H9 (cell line): ENCODE measurements around the gene YIPF6. TPM values are rescaled to one million over a fixed set of nuclear protein-coding genes. Genes with fewer than 3 reads are reported as not detected.

Experiments
- DNase-seq: peaks from one replicate; pipeline ENCODE4 v3.0.0-alpha.2; 2017
- H2AFZ ChIP-seq: one replicate; pipeline ENCODE4 v1.6.1; 2013; ENCODE audit warnings: mild to moderate bottlenecking, low read length, control low read depth, moderate library complexity
- H2AK5ac ChIP-seq: 2 replicates; pipeline ENCODE4 v1.6.1; 2013; ENCODE audit warnings: low read length, control low read depth, mixed read lengths; ENCODE audit not compliant: insufficient read length
- H2BK120ac ChIP-seq: one replicate; pipeline ENCODE4 v1.6.1; 2013; ENCODE audit warnings: low read depth, mild to moderate bottlenecking, low read length, control low read depth, inconsistent platforms; ENCODE audit not compliant: poor library complexity, severe bottlenecking
- H2BK12ac ChIP-seq: 2 replicates; pipeline ENCODE4 v1.6.1; 2013; ENCODE audit warnings: low read length, control low read depth, mixed read lengths, low read depth; ENCODE audit not compliant: insufficient read length
- H2BK15ac ChIP-seq: 2 replicates; pipeline ENCODE4 v1.6.1; 2013; ENCODE audit warnings: low read depth, low read length, control low read depth
- H2BK20ac ChIP-seq: one replicate; pipeline ENCODE4 v1.6.1; 2013; ENCODE audit warnings: low read depth, mild to moderate bottlenecking, low read length, control low read depth, inconsistent platforms; ENCODE audit not compliant: poor library complexity, severe bottlenecking
- H2BK5ac ChIP-seq: 2 replicates; pipeline ENCODE4 v1.6.1; 2013; ENCODE audit warnings: low read length, control low read depth, mixed read lengths; ENCODE audit not compliant: insufficient read length
- H3K14ac ChIP-seq: 2 replicates; pipeline ENCODE4 v1.6.1; 2013; ENCODE audit warnings: low read length, control low read depth; ENCODE audit not compliant: insufficient read depth
- H3K18ac ChIP-seq: 2 replicates; pipeline ENCODE4 v1.6.1; 2013; ENCODE audit warnings: low read depth, mild to moderate bottlenecking, mixed read lengths, low read length, control low read depth; ENCODE audit not compliant: insufficient read length
- H3K23ac ChIP-seq: 2 replicates; pipeline ENCODE4 v1.6.1; 2013; ENCODE audit warnings: low read length, control low read depth, mixed read lengths, low read depth; ENCODE audit not compliant: insufficient read length
- H3K23me2 ChIP-seq: 2 replicates; pipeline ENCODE4 v1.6.1; 2013; ENCODE audit warnings: low read depth, mild to moderate bottlenecking, mixed read lengths, low read length, control low read depth; ENCODE audit not compliant: insufficient read length, poor library complexity, severe bottlenecking
- H3K27ac ChIP-seq: 2 replicates; pipeline ENCODE4 v1.5.1; 2013; ENCODE audit warnings: low read length, control low read depth, mixed read lengths, low read depth; ENCODE audit not compliant: insufficient read length
- H3K27me3 ChIP-seq: 2 replicates; pipeline ENCODE4 v1.6.1; 2013; ENCODE audit warnings: low read length, control low read depth, inconsistent platforms; ENCODE audit not compliant: insufficient read depth
- H3K4ac ChIP-seq: 2 replicates; pipeline ENCODE4 v1.6.1; 2013; ENCODE audit warnings: low read depth, mild to moderate bottlenecking, control low read depth, inconsistent platforms, low read length, moderate library complexity
- H3K4me1 ChIP-seq: 2 replicates; pipeline ENCODE4 v1.6.1; 2013; ENCODE audit warnings: low read length, control low read depth, inconsistent platforms; ENCODE audit not compliant: insufficient read depth
- H3K4me2 ChIP-seq: 2 replicates; pipeline ENCODE4 v1.6.1; 2013; ENCODE audit warnings: low read length, control low read depth, mixed read lengths; ENCODE audit not compliant: insufficient read length, insufficient read depth
- H3K56ac ChIP-seq: 2 replicates; pipeline ENCODE4 v1.6.1; 2013; ENCODE audit warnings: low read depth, mild to moderate bottlenecking, mixed read lengths, low read length, control low read depth; ENCODE audit not compliant: insufficient read length
- H3K79me1 ChIP-seq: 2 replicates; pipeline ENCODE4 v1.6.1; 2013; ENCODE audit warnings: low read depth, mild to moderate bottlenecking, moderate library complexity, low read length, control low read depth, inconsistent platforms; ENCODE audit not compliant: insufficient read depth, poor library complexity, severe bottlenecking
- H3K79me2 ChIP-seq: 2 replicates; pipeline ENCODE4 v1.6.1; 2013; ENCODE audit warnings: low read length, control low read depth, inconsistent platforms; ENCODE audit not compliant: insufficient read depth
- H3K9ac ChIP-seq: 2 replicates; pipeline ENCODE4 v1.6.1; 2013; ENCODE audit warnings: low read length, control low read depth, mixed read lengths; ENCODE audit not compliant: insufficient read length; ENCODE audit errors: extremely low read depth
- H3K9me3 ChIP-seq: one replicate; pipeline ENCODE4 v1.6.1; 2013; ENCODE audit warnings: low read depth, low read length, inconsistent platforms; ENCODE audit not compliant: control insufficient read depth
- H3T11ph ChIP-seq: one replicate; pipeline ENCODE4 v1.6.1; 2013; ENCODE audit warnings: mild to moderate bottlenecking, low read length, control low read depth, inconsistent platforms
- H4K20me1 ChIP-seq: one replicate; pipeline ENCODE4 v1.6.1; 2013; ENCODE audit not compliant: control insufficient read depth, insufficient read length, insufficient read depth
- H4K5ac ChIP-seq: 2 replicates; pipeline ENCODE4 v1.6.1; 2013; ENCODE audit warnings: low read depth, mild to moderate bottlenecking, mixed read lengths, low read length, control low read depth; ENCODE audit not compliant: insufficient read length
- H4K8ac ChIP-seq: replicated peaks from 2 replicates; pipeline ENCODE4 v1.6.1; 2013; ENCODE audit warnings: low read length, control low read depth, mixed read lengths, low read depth; ENCODE audit not compliant: insufficient read length
- H4K91ac ChIP-seq: 2 replicates; pipeline ENCODE4 v1.6.1; 2013; ENCODE audit warnings: low read depth, mild to moderate bottlenecking, moderate library complexity, mixed read lengths, low read length, control low read depth; ENCODE audit not compliant: insufficient read length
- H3K27ac Mint-ChIP-seq, 3 experiments: 2 replicates in 2 of 3; 3 replicates in 1 of 3; pipeline ENCODE4 v1.8.0; 2020 to 2021; ENCODE audit warnings: mixed read lengths in 3 of 3, mild to moderate bottlenecking in 1 of 3, moderate library complexity in 1 of 3
- H3K27me3 Mint-ChIP-seq: 2 replicates; pipeline ENCODE4 v1.8.0; 2021; ENCODE audit warnings: low read depth, mild to moderate bottlenecking, moderate library complexity, mixed read lengths
- H3K36me3 Mint-ChIP-seq, 3 experiments: 2 replicates in 2 of 3; 3 replicates in 1 of 3; pipeline ENCODE4 v1.8.0; 2020 to 2021; ENCODE audit warnings: low read depth in 3 of 3, mixed read lengths in 3 of 3; ENCODE audit not compliant: insufficient read depth in 1 of 3
- H3K4me1 Mint-ChIP-seq, 2 experiments: 2 replicates each; pipeline ENCODE4 v1.8.0; 2020; ENCODE audit warnings: mixed read lengths in 2 of 2
- H3K4me3 Mint-ChIP-seq, 2 experiments: 2 replicates in 1 of 2; 3 replicates in 1 of 2; pipeline ENCODE4 v1.8.0; 2020 to 2021; ENCODE audit warnings: mild to moderate bottlenecking in 2 of 2, mixed read lengths in 2 of 2, moderate library complexity in 1 of 2
- H3K9me3 Mint-ChIP-seq, 2 experiments: 2 replicates in 1 of 2; 3 replicates in 1 of 2; pipeline ENCODE4 v1.8.0; 2020; ENCODE audit warnings: mild to moderate bottlenecking in 2 of 2, mixed read lengths in 2 of 2, moderate library complexity in 1 of 2
- WGBS: extraction: QIAGEN DNeasy Blood & Tissue Kit; methylation state at CpG from one replicate; pipeline ENCODE4 v1.1.7; 2013; ENCODE audit warnings: missing lambda C conversion rate, low lambda C conversion rate, mixed read lengths; ENCODE audit not compliant: insufficient read length; ENCODE audit errors: extremely low coverage; 5-methylcytosine and 5-hydroxymethylcytosine counted together
- total RNA-seq: library from RNA; stranded (reverse); gene quantifications from 2 replicates; pipeline ENCODE4 v1.2.1, GENCODE V29; 2021
- TF ChIP-seq, protein P1 (sequence below): fragments of 200-600 bp; sonication (generic); conservative IDR thresholded peaks from 3 replicates; pipeline ENCODE4 v1.8.0; 2021; ENCODE audit warnings: antibody characterized with exemption, mild to moderate bottlenecking

YIPF6 gene
- total RNA-seq, 1 experiment from 2014 or later: 31.8 TPM

GRCh38 chrX:68571292-68571609 lies 72.4 kb downstream of the YIPF6 start:
- no peak overlapping the region for H3K4me2 ChIP-seq
- H2BK120ac ChIP-seq: no peak overlapping the region
- H2BK20ac ChIP-seq: no peak overlapping the region
- no peak for DNase-seq
- TF ChIP-seq, protein P1, sequence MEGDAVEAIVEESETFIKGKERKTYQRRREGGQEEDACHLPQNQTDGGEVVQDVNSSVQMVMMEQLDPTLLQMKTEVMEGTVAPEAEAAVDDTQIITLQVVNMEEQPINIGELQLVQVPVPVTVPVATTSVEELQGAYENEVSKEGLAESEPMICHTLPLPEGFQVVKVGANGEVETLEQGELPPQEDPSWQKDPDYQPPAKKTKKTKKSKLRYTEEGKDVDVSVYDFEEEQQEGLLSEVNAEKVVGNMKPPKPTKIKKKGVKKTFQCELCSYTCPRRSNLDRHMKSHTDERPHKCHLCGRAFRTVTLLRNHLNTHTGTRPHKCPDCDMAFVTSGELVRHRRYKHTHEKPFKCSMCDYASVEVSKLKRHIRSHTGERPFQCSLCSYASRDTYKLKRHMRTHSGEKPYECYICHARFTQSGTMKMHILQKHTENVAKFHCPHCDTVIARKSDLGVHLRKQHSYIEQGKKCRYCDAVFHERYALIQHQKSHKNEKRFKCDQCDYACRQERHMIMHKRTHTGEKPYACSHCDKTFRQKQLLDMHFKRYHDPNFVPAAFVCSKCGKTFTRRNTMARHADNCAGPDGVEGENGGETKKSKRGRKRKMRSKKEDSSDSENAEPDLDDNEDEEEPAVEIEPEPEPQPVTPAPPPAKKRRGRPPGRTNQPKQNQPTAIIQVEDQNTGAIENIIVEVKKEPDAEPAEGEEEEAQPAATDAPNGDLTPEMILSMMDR: no peak
- H4K5ac ChIP-seq: no peak overlapping the region
- no peaks in the 10 kb centered on the region for H3K4me1 Mint-ChIP-seq
- no peak overlapping the region for H3K27ac ChIP-seq
- H4K91ac ChIP-seq: no peak overlapping the region
- no peaks in the 10 kb centered on the region for H3K4me1 ChIP-seq
- H3K4ac ChIP-seq: no peak overlapping the region
- H3K9ac ChIP-seq: no peak overlapping the region
- H3K27me3 Mint-ChIP-seq: no peaks in the 10 kb centered on the region
- H3K79me2 ChIP-seq: no peaks in the 10 kb centered on the region
- no peak overlapping the region for H2BK12ac ChIP-seq
- H3T11ph ChIP-seq: no peak overlapping the region
- no peaks in the 10 kb centered on the region for H3K27me3 ChIP-seq
- no peak overlapping the region for H3K18ac ChIP-seq
- no peaks in the 10 kb centered on the region for H4K20me1 ChIP-seq
- no peak overlapping the region for H3K4me3 Mint-ChIP-seq
- no peak overlapping the region for H3K23ac ChIP-seq
- no peak overlapping the region for H2AFZ ChIP-seq
- H2AK5ac ChIP-seq: no peak overlapping the region
- H3K14ac ChIP-seq: no peak overlapping the region
- H3K9me3 ChIP-seq: peaks cover 50% of the 10 kb centered on the region
- no peak overlapping the region for H3K56ac ChIP-seq
- H4K8ac ChIP-seq: no peak overlapping the region
- peaks cover 75 to 76% of the 10 kb centered on the region in 2 experiments for H3K9me3 Mint-ChIP-seq
- no peak overlapping the region for H3K27ac Mint-ChIP-seq
- no peak overlapping the region for H2BK5ac ChIP-seq
- WGBS: no CpG with 5 or more reads among the region's 3 CpGs
- no peaks in the 10 kb centered on the region for H3K23me2 ChIP-seq
- H2BK15ac ChIP-seq: no peak overlapping the region
- no peaks in the 10 kb centered on the region for H3K79me1 ChIP-seq
- H3K36me3 Mint-ChIP-seq: peaks cover 0 to 4% (median 0%) of the 10 kb centered on the region in 3 experiments; a peak in 1 of 7 replicates
